Heart right ventricle (tissue), 16 donors: ENCODE measurements around the gene CNOT6. TPM values are rescaled to one million over a fixed set of nuclear protein-coding genes. Genes with fewer than 3 reads are reported as not detected.
"Not testable (repeated sequence)": the region's sequence is repeated elsewhere in the genome, so short reads cannot be mapped to it uniquely, and the experiment has no call there.

Experiments used
- ATAC-seq, 8 donors: fragments of 200-7000 bp; cut with Tn5 transposase; one replicate each; pipeline ENCODE4 v1.9.1; 2020; ENCODE audit warnings: mild to moderate bottlenecking in 8 of 8, moderate library complexity in 8 of 8, moderate number of reproducible peaks in 1 of 8
- DNase-seq, 2 donors: peaks; one replicate each; pipeline ENCODE4 v3.0.0-alpha.2; 2020
- H3K27ac ChIP-seq, 10 donors: fragments of 200-600 bp; sonication (generic) in 2 of 10; one replicate each; pipeline versions ENCODE4 v1.5.0 to v1.8.0; 2020 to 2022; ENCODE audit warnings: mild to moderate bottlenecking in 3 of 10
- H3K27me3 ChIP-seq, 7 donors: fragments of 200-600 bp; one replicate each; pipeline ENCODE4 v1.8.0; 2021 to 2022; ENCODE audit warnings: mild to moderate bottlenecking in 2 of 7
- H3K36me3 ChIP-seq, 9 donors: fragments of 200-600 bp; sonication (generic) in 1 of 9; one replicate each; pipeline versions ENCODE4 v1.5.0 to v1.8.0; 2020 to 2022; ENCODE audit warnings: mild to moderate bottlenecking in 2 of 9
- H3K4me1 ChIP-seq, 9 donors: fragments of 200-600 bp; sonication (generic) in 1 of 9; one replicate each; pipeline versions ENCODE4 v1.5.0 to v1.8.0; 2020 to 2022; ENCODE audit warnings: mild to moderate bottlenecking in 4 of 9
- H3K4me3 ChIP-seq, 10 donors: fragments of 200-600 bp; sonication (generic) in 2 of 10; one replicate each; pipeline versions ENCODE4 v1.5.0 to v1.8.0; 2020 to 2022; ENCODE audit warnings: mild to moderate bottlenecking in 7 of 10, moderate library complexity in 2 of 10
- H3K9me3 ChIP-seq, 11 donors: fragments of 200-600 bp in 10 of 11; sonication (generic) in 2 of 11; one replicate each; pipeline versions ENCODE4 v1.5.0 to v1.8.0; 2013 to 2022; ENCODE audit warnings: mild to moderate bottlenecking in 2 of 11, control low read depth in 1 of 11, moderate library complexity in 1 of 11
- WGBS, 2 donors: extraction: QIAGEN DNeasy Blood & Tissue Kit; methylation state at CpG; one replicate each; pipeline ENCODE4 v1.1.7; 2013; ENCODE audit warnings: inconsistent platforms in 1 of 2; 5-methylcytosine and 5-hydroxymethylcytosine counted together
- intact Hi-C, 10 donors: fragments of 100-400 bp; cut with DNase I; formaldehyde crosslinking; loops; one replicate each; pipeline versions ENCODE4 v1.11.1 to v1.14.2; 2022
- polyA plus RNA-seq, 2 donors: library from polyadenylated mRNA; stranded (reverse); fragments of 200-250 nt; gene quantifications; one replicate each; pipeline ENCODE4 v1.2.3, GENCODE V29; 2013
- total RNA-seq, 10 donors: library from RNA; stranded (reverse); fragmentation: NEBNext Ultra II Directional in 3 of 10; extraction: Animal tissue kit (Norgen Biotek cat#: 25700) in 3 of 10; gene quantifications; one replicate each; pipeline versions ENCODE4 v1.2.1 to v1.2.4, GENCODE V29; 2021 to 2023
- TF ChIP-seq, protein P1 (sequence below), 9 donors: fragments of 200-600 bp; sonication (generic) in 2 of 9; IDR thresholded peaks; one replicate each; pipeline versions ENCODE4 v1.5.0 to v1.8.0; 2021 to 2022; ENCODE audit warnings: antibody characterized with exemption in 9 of 9, mild to moderate bottlenecking in 5 of 9, moderate library complexity in 1 of 9
- donor health status: Arrhythmogenic right ventricular cardiomyopathy.
- donor health status: ischemic (EF 13 %, LVEDD 7.1; RV severe dilation, severe dysfunction).
- donor health status: healthy with polysubstance abuse.
- donor health status: DM: no; HTN: yes; CAD: no.
- donor health status: DM: no; HTN: no; CAD: no.
- donor health status: ischemic (EF 25% LVEDD 6.9; RV normal size, moderate dysfunction).
- donor health status: ischemic (EF 25% LVEDD 5.7; RV mildly dilated, moderate dysfunction).
- donor health status: healthy.
- donor health status: DM: yes; HTN: yes; CAD: no.
- donor health status: Ischemic cardiomyopathy.
- donor health status: ischemic (EF 35%, LVEDD 5.7; RV mildly dilated, moderate dysfunction).
- donor health status: nonischemic (EF 11% LVEDD 7.7; RV severe dilation, severe dysfunction).
- donor health status: DM: yes; HTN: yes; CAD: no.
- donor health status: PGD.
- donor health status: ischemic (EF 29% LVEDD 5.4; RV normal size, mild dysfunction).
- donor health status: nonischemic (EF 23%, LVEDD 6.1; RV moderate dilation, normal function).

Gene CNOT6
- total and polyA plus RNA-seq, 12 donors: 3.8 to 20.5 (median 13.1) TPM

DNA sequence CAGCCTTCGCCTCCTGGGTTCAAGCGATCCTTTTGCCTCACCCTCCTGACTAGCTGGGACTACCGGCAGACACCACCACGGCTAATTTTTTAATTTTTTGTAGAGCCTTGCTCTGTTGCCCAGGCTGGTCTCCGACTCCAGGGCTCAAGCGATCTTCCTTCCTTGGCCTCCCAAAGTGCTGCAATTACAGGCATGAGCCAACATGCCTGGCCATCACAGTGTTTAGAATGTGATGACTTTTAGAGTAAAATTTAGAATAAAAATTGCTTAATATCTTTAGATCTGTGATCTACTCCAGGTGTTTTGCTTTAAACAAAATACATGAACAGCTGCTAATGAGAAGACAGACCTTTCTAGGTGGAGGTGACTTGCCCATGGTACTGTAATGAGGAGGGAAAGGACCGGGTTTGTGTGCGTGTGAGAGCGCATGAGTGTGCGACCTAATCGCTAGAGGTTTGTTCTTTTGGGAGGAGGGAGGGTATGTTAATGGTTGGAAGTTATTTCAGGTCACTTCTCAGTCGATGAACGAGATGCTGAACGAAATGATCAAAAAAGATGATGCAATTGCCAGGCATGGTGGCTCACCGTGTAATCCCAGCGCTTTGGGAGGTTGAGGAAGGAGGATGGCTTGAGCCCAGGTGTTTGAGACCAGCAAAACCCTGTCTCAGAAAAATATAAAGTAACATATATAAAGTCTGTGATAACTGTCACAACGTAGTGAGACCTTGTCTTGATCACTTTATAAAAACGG, 2.0 kb downstream of the CNOT6 start:
- H3K27me3 ChIP-seq: no peaks in the 10 kb centered on the region
- H3K4me1 ChIP-seq: peaks cover 0 to 47% (median 25%) of the 10 kb centered on the region in 9 donors
- no peak for ATAC-seq
- H3K36me3 ChIP-seq: peaks cover 0 to 23% (median 0%) of the 10 kb centered on the region in 9 donors
- no peak overlapping the region for H3K27ac ChIP-seq
- TF ChIP-seq, protein P1, sequence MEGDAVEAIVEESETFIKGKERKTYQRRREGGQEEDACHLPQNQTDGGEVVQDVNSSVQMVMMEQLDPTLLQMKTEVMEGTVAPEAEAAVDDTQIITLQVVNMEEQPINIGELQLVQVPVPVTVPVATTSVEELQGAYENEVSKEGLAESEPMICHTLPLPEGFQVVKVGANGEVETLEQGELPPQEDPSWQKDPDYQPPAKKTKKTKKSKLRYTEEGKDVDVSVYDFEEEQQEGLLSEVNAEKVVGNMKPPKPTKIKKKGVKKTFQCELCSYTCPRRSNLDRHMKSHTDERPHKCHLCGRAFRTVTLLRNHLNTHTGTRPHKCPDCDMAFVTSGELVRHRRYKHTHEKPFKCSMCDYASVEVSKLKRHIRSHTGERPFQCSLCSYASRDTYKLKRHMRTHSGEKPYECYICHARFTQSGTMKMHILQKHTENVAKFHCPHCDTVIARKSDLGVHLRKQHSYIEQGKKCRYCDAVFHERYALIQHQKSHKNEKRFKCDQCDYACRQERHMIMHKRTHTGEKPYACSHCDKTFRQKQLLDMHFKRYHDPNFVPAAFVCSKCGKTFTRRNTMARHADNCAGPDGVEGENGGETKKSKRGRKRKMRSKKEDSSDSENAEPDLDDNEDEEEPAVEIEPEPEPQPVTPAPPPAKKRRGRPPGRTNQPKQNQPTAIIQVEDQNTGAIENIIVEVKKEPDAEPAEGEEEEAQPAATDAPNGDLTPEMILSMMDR (IDR thresholded peaks at IDR 0.05): no peak
- H3K9me3 ChIP-seq: no peaks in the 10 kb centered on the region
- H3K4me3 ChIP-seq: peak overlapping the region in 4 of 10 donors; percentile 17 to 99 (median 87)
- DNase-seq: no peak
- intact Hi-C loops: no loop called here
- 83 to 88% methylated on average over 18 of the region's 18 CpGs for WGBS, 2 donors

DNA sequence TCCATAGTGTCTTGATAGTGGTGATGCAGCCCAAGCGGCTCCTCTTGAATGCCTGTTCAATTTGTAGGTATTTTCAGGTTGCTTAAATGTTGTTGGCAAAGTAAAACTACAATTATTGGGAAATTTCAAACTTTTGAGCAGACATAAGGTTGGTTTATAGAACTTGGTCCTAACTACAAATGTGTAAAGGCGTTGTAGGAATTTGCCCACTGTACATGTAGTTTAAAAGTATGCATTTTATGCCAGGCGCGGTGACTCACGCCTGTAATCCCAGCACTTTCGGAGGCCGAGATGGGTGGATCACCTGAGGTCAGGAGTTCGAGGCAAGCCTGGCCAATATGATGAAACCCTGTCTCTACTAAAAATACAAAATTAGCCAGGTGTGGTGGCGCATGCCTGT, 2.6 kb downstream of the CNOT6 start:
- H3K27ac ChIP-seq, H3K27me3 ChIP-seq, DNase-seq, H3K9me3 ChIP-seq, intact Hi-C loops, H3K4me3 ChIP-seq, ATAC-seq: not testable (repeated sequence)
- H3K4me1 ChIP-seq: peaks cover 0 to 47% (median 25%) of the 10 kb centered on the region in 9 donors
- WGBS, 2 donors: 91 to 95% methylated on average over 9 of the region's 9 CpGs
- H3K36me3 ChIP-seq: peaks cover 0 to 23% (median 0%) of the 10 kb centered on the region in 9 donors

DNA sequence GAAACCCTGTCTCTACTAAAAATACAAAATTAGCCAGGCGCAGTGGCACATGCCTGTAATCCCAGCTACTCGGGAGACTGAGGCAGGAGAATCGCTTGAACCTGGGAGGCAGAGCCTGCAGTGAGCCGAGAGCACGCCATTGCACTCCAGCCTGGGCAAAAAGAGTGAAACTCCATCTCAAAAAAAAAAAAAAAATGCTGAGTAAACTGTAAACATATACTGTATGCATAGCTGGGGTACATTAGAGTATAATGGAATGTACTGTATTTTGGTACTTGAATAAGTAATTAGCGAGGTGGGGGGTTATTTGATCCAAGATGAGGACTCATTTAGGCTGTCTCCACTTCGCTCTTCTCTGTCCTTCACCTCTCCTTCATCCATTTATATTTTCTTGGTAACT, 3.7 kb downstream of the CNOT6 start:
- H3K4me3 ChIP-seq, H3K27ac ChIP-seq, intact Hi-C loops, ATAC-seq, DNase-seq, H3K9me3 ChIP-seq, H3K27me3 ChIP-seq: not testable (repeated sequence)
- Histone ChIP-seq H3K4me1 (peaks cover 0 to 47% (median 25%) of the 10 kb centered on the region in 9 donors), H3K36me3 (peaks cover 0 to 23% (median 0%) of the 10 kb centered on the region in 9 donors)
- 81 to 84% methylated on average over 7 of the region's 7 CpGs for WGBS, 2 donors

- Histone ChIP-seq H3K27ac (no peak overlapping the region), H3K4me1 (peaks cover 0 to 47% (median 25%) of the 10 kb centered on the region in 9 donors), H3K9me3 (no peaks in the 10 kb centered on the region), H3K27me3 (no peaks in the 10 kb centered on the region), H3K36me3 (peaks cover 0 to 23% (median 0%) of the 10 kb centered on the region in 9 donors), H3K4me3 (no peak overlapping the region)
- TF ChIP-seq, protein P1 (IDR thresholded peaks at IDR 0.05): no peak
- DNase-seq: no peak
- ATAC-seq: no peak
- 85 to 88% methylated on average over 3 of the region's 3 CpGs for WGBS, 2 donors
- intact Hi-C loops: no loop called here
These were observed 4.2 kb downstream of the CNOT6 start for GRCh38 chr5:180498378-180498777.

DNA sequence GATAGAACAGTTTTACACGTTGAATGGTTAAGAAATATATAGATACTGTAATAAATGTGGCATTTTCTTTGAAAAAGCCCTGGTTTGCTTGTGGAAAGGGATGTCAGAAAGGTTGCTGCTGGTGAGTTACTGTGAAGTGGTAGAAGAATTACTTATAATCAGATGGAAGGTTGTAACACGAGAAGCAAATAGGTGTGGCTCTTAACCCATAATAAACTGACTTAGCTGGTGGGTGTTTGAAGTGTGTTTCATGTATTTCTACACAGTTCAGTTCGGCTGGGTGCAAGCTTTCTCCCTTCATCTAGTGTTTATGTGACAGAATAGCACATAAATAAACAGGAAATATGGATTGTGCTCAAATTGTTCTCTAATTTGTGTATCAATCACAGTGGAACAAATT, 5.5 kb downstream of the CNOT6 start:
- TF ChIP-seq, protein P1 (IDR thresholded peaks at IDR 0.05): no peak
- intact Hi-C loops: no loop called here
- no peak for DNase-seq
- WGBS, 2 donors: 55 to 57% methylated on average over 3 of the region's 3 CpGs
- no peaks in the 10 kb centered on the region for H3K27me3 ChIP-seq
- peaks cover 0 to 47% (median 24%) of the 10 kb centered on the region in 9 donors for H3K4me1 ChIP-seq
- H3K36me3 ChIP-seq: peaks cover 0 to 23% (median 0%) of the 10 kb centered on the region in 9 donors
- no peak overlapping the region for H3K4me3 ChIP-seq
- no peak for ATAC-seq
- no peaks in the 10 kb centered on the region for H3K9me3 ChIP-seq
- H3K27ac ChIP-seq: no peak overlapping the region

DNA sequence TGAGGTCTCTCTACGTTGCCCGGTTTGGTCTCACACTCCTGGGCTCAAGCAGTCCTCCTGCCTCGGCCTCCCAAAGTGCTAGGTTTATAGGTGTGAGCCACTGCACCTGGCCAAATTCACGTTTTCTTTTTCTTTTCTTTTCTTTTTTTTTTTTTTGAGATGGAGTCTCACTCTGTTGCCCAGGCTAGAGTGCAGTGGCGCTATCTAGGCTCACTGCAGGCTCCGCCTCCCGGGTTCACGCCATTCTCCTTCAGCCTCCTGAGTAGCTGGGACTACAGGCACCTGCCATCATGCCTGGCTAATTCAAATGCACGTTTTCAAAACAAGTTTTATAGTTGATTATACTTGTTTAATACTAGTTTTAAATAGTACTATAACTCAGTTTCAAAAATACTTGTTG, 6.1 kb downstream of the CNOT6 start:
- intact Hi-C loops, H3K27ac ChIP-seq, H3K4me3 ChIP-seq, H3K9me3 ChIP-seq, DNase-seq, H3K27me3 ChIP-seq, ATAC-seq: not testable (repeated sequence)
- 93 to 96% methylated on average over 9 of the region's 9 CpGs for WGBS, 2 donors
- H3K4me1 ChIP-seq: peaks cover 0 to 44% (median 21%) of the 10 kb centered on the region in 9 donors
- peaks cover 0 to 23% (median 0%) of the 10 kb centered on the region in 9 donors for H3K36me3 ChIP-seq
